Mesenchymal stem cell (in vitro differentiated cells and primary cell): Measurements from ENCODE around the gene TSEN54.

Source experiments
- DNase-seq: peaks from one replicate; pipeline ENCODE4 v3.0.0-alpha.2; 2013
- H2AFZ ChIP-seq: one replicate; pipeline ENCODE4 v1.6.1; 2013; ENCODE audit warnings: low read depth, mild to moderate bottlenecking, control low read depth, inconsistent platforms, low read length, moderate library complexity
- H2AK5ac ChIP-seq: 2 replicates; pipeline ENCODE4 v1.6.1; 2013; ENCODE audit warnings: low read length, moderate library complexity, mild to moderate bottlenecking, inconsistent platforms; ENCODE audit not compliant: severe bottlenecking
- H2BK120ac ChIP-seq: one replicate; pipeline ENCODE4 v1.6.1; 2013; ENCODE audit warnings: low read depth, mild to moderate bottlenecking, inconsistent platforms, low read length, moderate library complexity
- H2BK12ac ChIP-seq, 2 experiments: one replicate each; pipeline ENCODE4 v1.6.1; 2013; ENCODE audit warnings: inconsistent platforms in 2 of 2, low read length in 2 of 2, mild to moderate bottlenecking in 2 of 2, moderate library complexity in 2 of 2, control low read depth in 1 of 2
- H2BK15ac ChIP-seq: one replicate; pipeline ENCODE4 v1.6.1; 2013; ENCODE audit warnings: mild to moderate bottlenecking, low read depth, inconsistent platforms; ENCODE audit not compliant: poor library complexity, severe bottlenecking
- H2BK5ac ChIP-seq: 2 replicates; pipeline ENCODE4 v1.6.1; 2013; ENCODE audit warnings: low read depth, mild to moderate bottlenecking, low read length, control low read depth, inconsistent platforms; ENCODE audit not compliant: poor library complexity, severe bottlenecking
- H3K14ac ChIP-seq, 2 experiments: one replicate each; pipeline ENCODE4 v1.6.1; 2013; ENCODE audit warnings: inconsistent platforms in 2 of 2, low read length in 2 of 2, control low read depth in 1 of 2, mild to moderate bottlenecking in 1 of 2, moderate library complexity in 1 of 2
- H3K18ac ChIP-seq, 2 experiments: one replicate each; pipeline ENCODE4 v1.6.1; 2013; ENCODE audit warnings: inconsistent platforms in 2 of 2, low read length in 2 of 2, control low read depth in 1 of 2, low read depth in 1 of 2, mild to moderate bottlenecking in 1 of 2
- H3K23ac ChIP-seq, 2 experiments: one replicate each; pipeline ENCODE4 v1.6.1; 2013; ENCODE audit warnings: inconsistent platforms in 2 of 2, low read length in 2 of 2, mild to moderate bottlenecking in 2 of 2, moderate library complexity in 2 of 2, control low read depth in 1 of 2
- H3K27ac ChIP-seq: 2 replicates; pipeline ENCODE4 v1.5.1; 2013; ENCODE audit warnings: mild to moderate bottlenecking, moderate library complexity, low read length, control low read depth, inconsistent platforms; ENCODE audit not compliant: poor library complexity, severe bottlenecking
- H3K27me3 ChIP-seq, 2 experiments: 2 replicates each; pipeline versions ENCODE4 v1.6.1 to v1.7.0; 2013; ENCODE audit warnings: low read length in 2 of 2, mild to moderate bottlenecking in 2 of 2, moderate library complexity in 2 of 2, control low read depth in 1 of 2, inconsistent platforms in 1 of 2; ENCODE audit not compliant: control insufficient read depth in 1 of 2, insufficient read depth in 1 of 2
- H3K36me3 ChIP-seq, 2 experiments: 2 replicates each; pipeline versions ENCODE4 v1.6.1 to v1.7.0; 2013; ENCODE audit warnings: low read length in 2 of 2, control low read depth in 1 of 2, inconsistent platforms in 1 of 2, low read depth in 1 of 2, mild to moderate bottlenecking in 1 of 2; ENCODE audit not compliant: insufficient read depth in 2 of 2, control insufficient read depth in 1 of 2
- H3K4ac ChIP-seq, 2 experiments: one replicate each; pipeline ENCODE4 v1.6.1; 2013; ENCODE audit warnings: inconsistent platforms in 2 of 2, low read length in 2 of 2, mild to moderate bottlenecking in 2 of 2, moderate library complexity in 2 of 2, control low read depth in 1 of 2, low read depth in 1 of 2
- H3K4me1 ChIP-seq: 2 replicates; pipeline ENCODE4 v1.6.1; 2013; ENCODE audit warnings: low read depth, low read length, control low read depth; ENCODE audit not compliant: control insufficient read depth, insufficient read depth
- H3K4me2 ChIP-seq: 2 replicates; pipeline ENCODE4 v1.6.1; 2013; ENCODE audit warnings: low read length, mild to moderate bottlenecking, inconsistent platforms; ENCODE audit not compliant: poor library complexity, severe bottlenecking
- H3K4me3 ChIP-seq, 2 experiments: 2 replicates each; pipeline versions ENCODE4 v1.5.1 to v1.7.0; 2013; ENCODE audit warnings: low read length in 2 of 2, mild to moderate bottlenecking in 2 of 2, control low read depth in 1 of 2, low read depth in 1 of 2; ENCODE audit not compliant: insufficient read depth in 1 of 2
- H3K79me1 ChIP-seq: replicated peaks from 2 replicates; pipeline ENCODE4 v1.6.1; 2013; ENCODE audit warnings: mild to moderate bottlenecking, control low read depth, low read length, inconsistent platforms; ENCODE audit not compliant: poor library complexity, severe bottlenecking
- H3K9ac ChIP-seq: 2 replicates; pipeline ENCODE4 v1.7.0; 2013; ENCODE audit warnings: mild to moderate bottlenecking, low read length, moderate library complexity
- H3K9me3 ChIP-seq: 2 replicates; pipeline ENCODE4 v1.7.0; 2013; ENCODE audit warnings: mild to moderate bottlenecking, low read length; ENCODE audit not compliant: control insufficient read depth
- H4K8ac ChIP-seq: one replicate; pipeline ENCODE4 v1.6.1; 2013; ENCODE audit warnings: inconsistent platforms, mild to moderate bottlenecking, low read length, moderate library complexity
- H4K91ac ChIP-seq: one replicate; pipeline ENCODE4 v1.6.1; 2013; ENCODE audit warnings: mild to moderate bottlenecking, low read length, inconsistent platforms
- WGBS: methylation state at CpG from one replicate; pipeline ENCODE4 v1.1.7; 2013; ENCODE audit warnings: mixed read lengths; 5-methylcytosine and 5-hydroxymethylcytosine counted together

The TSEN54 gene

GRCh38 chr17:75530837-75531720 is 14.8 kb downstream of the TSEN54 start:
- H3K79me1 ChIP-seq, result no peaks in the 10 kb centered on the region
- no peak overlapping the region for H2BK12ac ChIP-seq
- H3K9ac ChIP-seq, result no peak overlapping the region
- no peak overlapping the region for H3K4me2 ChIP-seq
- WGBS, result 87% methylated on average over 19 of the region's 19 CpGs
- no peak for DNase-seq
- no peak overlapping the region for H3K27ac ChIP-seq
- no peak overlapping the region for H2BK15ac ChIP-seq
- H2AK5ac ChIP-seq, result no peak overlapping the region
- peak overlapping the region; percentile 46 for H4K91ac ChIP-seq
- H3K4ac ChIP-seq, result no peak overlapping the region
- no peak overlapping the region for H2BK120ac ChIP-seq
- H3K14ac ChIP-seq, result no peak overlapping the region
- H3K23ac ChIP-seq, result no peak overlapping the region
- H3K4me3 ChIP-seq, result no peak overlapping the region
- peak overlapping the region in 1 of 2 experiments; percentile 17 for H3K18ac ChIP-seq
- peaks cover 0 to 6% of the 10 kb centered on the region in 2 experiments for H3K36me3 ChIP-seq
- peaks cover 10% of the 10 kb centered on the region for H3K4me1 ChIP-seq
- peak overlapping the region; percentile 24 for H4K8ac ChIP-seq
- no peak overlapping the region for H2BK5ac ChIP-seq
- no peak overlapping the region for H2AFZ ChIP-seq
- H3K27me3 ChIP-seq, result peaks cover 18 to 49% of the 10 kb centered on the region in 2 experiments
- no peaks in the 10 kb centered on the region for H3K9me3 ChIP-seq

- Histone ChIP-seq H2BK5ac (no peak overlapping the region), H3K4me2 (no peak overlapping the region)
Observed at GRCh38 chr17:75531721-75532072, 15.4 kb downstream of the TSEN54 start.

DNA sequence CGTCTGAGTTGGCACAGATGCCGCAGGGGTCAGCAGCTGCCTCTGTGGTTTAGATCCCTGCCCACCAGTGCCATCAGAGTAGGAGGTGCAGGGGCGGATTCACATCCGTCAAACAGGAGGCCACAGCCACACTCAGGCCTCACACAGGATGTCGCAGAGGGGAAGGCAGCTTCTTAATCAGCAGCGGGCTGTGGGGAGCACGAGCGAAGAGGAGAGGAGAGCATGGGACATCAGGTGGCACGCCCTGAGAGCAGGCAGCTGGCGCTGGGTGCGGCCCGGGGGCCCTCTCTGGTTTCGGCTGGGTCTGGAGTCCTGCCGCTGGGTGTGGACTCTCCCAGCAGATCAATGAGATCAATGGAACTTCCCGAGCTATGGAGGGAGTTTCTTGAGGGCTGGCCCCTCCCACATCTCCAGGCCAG is 18.8 kb downstream of the TSEN54 start:
- Histone ChIP-seq H3K4me2 (no peak overlapping the region), H3K23ac (no peak overlapping the region), H3K9me3 (no peaks in the 10 kb centered on the region), H2BK12ac (no peak overlapping the region), H3K9ac (no peak overlapping the region), H2BK120ac (no peak overlapping the region), H2BK5ac (no peak overlapping the region), H4K91ac (peak overlapping the region; percentile 43), H3K18ac (no peak overlapping the region), H3K4me1 (peaks cover 10% of the 10 kb centered on the region), H3K36me3 (peaks cover 0 to 7% of the 10 kb centered on the region in 2 experiments), H3K4me3 (peak overlapping the region in 1 of 2 experiments; percentile 9), H3K79me1 (no peaks in the 10 kb centered on the region), H4K8ac (no peak overlapping the region), H3K27me3 (peaks cover 6 to 50% of the 10 kb centered on the region in 2 experiments), H3K14ac (no peak overlapping the region), H2BK15ac (no peak overlapping the region), H3K4ac (no peak overlapping the region), H2AFZ (no peak overlapping the region), H3K27ac (no peak overlapping the region), H2AK5ac (no peak overlapping the region)
- WGBS, result 92% methylated on average over 15 of the region's 15 CpGs
- no peak for DNase-seq

More at GRCh38 chr17:75531721-75532072, 15.4 kb downstream of the TSEN54 start:
- Histone ChIP-seq H3K14ac (no peak overlapping the region), H2BK120ac (no peak overlapping the region), H2BK12ac (no peak overlapping the region), H3K27me3 (peaks cover 12 to 47% of the 10 kb centered on the region in 2 experiments), H4K91ac (no peak overlapping the region), H3K36me3 (peaks cover 0 to 6% of the 10 kb centered on the region in 2 experiments), H3K4me1 (peaks cover 4% of the 10 kb centered on the region), H3K9me3 (no peaks in the 10 kb centered on the region), H3K23ac (no peak overlapping the region), H3K4ac (no peak overlapping the region), H3K18ac (peak overlapping the region in 1 of 2 experiments; percentile 17), H4K8ac (peak overlapping the region; percentile 24), H3K9ac (no peak overlapping the region), H2AFZ (no peak overlapping the region), H2AK5ac (no peak overlapping the region), H3K27ac (no peak overlapping the region), H3K79me1 (no peaks in the 10 kb centered on the region), H3K4me3 (no peak overlapping the region), H2BK15ac (no peak overlapping the region)
- WGBS, result 71% methylated on average over 5 of the region's 7 CpGs
- no peak for DNase-seq

DNA sequence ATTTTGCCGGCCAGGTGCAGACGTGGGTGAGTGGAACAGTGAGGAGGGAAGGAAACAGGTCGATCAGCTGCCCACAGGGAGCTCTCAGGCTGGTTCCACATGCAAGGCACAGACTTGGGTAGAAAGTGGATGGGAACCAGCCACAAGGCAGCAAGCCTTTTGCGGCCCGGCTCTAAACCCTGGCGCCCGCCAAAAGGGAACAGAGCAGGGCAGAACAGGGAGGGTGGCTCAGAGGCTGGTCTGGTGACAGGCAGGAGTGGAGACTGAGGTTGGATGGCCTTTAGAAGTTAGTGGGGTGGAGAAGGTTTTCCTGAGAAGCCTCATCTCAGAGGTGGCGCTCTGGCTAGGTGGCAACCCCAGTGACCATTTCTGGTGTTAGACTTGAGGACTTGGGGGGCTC is 19.5 kb downstream of the TSEN54 start:
- Histone ChIP-seq H3K9me3 (no peaks in the 10 kb centered on the region), H2AFZ (no peak overlapping the region), H3K23ac (no peak overlapping the region), H3K4me2 (no peak overlapping the region), H2AK5ac (no peak overlapping the region), H3K79me1 (no peaks in the 10 kb centered on the region), H3K27me3 (peaks cover 4 to 57% of the 10 kb centered on the region in 2 experiments), H2BK5ac (no peak overlapping the region), H4K91ac (no peak overlapping the region), H2BK15ac (no peak overlapping the region), H3K4me3 (no peak overlapping the region), H3K36me3 (peaks cover 0 to 7% of the 10 kb centered on the region in 2 experiments), H3K9ac (no peak overlapping the region), H3K27ac (no peak overlapping the region), H2BK12ac (no peak overlapping the region), H3K4me1 (peaks cover 15% of the 10 kb centered on the region), H2BK120ac (no peak overlapping the region), H3K18ac (no peak overlapping the region), H3K4ac (no peak overlapping the region), H3K14ac (no peak overlapping the region), H4K8ac (no peak overlapping the region)
- no peak for DNase-seq
- 96% methylated on average over 8 of the region's 8 CpGs for WGBS
